ENCODE data around the gene AFAP1L2. TPM values are rescaled to one million over a fixed set of nuclear protein-coding genes. Genes with fewer than 3 reads are reported as not detected.

Gene AFAP1L2
- total RNA-seq, 2 donors from 2014 or later = 16.1 to 34.1 TPM

DNA sequence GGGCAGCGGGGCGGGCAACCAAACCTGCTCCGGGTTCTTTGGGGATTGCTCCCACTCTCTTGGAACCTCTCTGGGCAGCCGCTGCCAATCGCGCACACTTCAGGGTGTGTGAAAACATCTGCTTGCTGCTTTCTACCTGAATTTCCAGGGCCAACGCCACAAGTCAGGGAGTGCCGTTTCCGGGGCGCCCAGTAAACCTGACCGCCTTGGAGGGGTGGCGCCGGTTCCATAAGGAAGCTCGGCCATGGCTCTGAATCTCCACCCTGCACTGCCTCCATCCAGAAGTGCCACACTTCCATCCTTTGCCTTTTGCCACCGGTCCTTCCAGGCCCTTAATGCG is 679 bp upstream of the AFAP1L2 start:
- H3K27ac ChIP-seq = peak overlapping the region; percentile 75
- H3K4me1 ChIP-seq (replicated peaks) = no peaks in the 10 kb centered on the region
- WGBS = 32% methylated on average over 12 of the region's 16 CpGs
- intact Hi-C loops (cut with DNase I) = loop anchor here (10.0 kb wide), 1 partner anchor 230 kb away; the partner anchor contains the start of genes CCDC186 and TDRD1
- H3K4me3 ChIP-seq = peak overlapping the region; percentile 54 to 64
- TF ChIP-seq POLR2AphosphoS5 (IDR thresholded peaks at IDR 0.05) = no peak
- TF ChIP-seq, protein P1, sequence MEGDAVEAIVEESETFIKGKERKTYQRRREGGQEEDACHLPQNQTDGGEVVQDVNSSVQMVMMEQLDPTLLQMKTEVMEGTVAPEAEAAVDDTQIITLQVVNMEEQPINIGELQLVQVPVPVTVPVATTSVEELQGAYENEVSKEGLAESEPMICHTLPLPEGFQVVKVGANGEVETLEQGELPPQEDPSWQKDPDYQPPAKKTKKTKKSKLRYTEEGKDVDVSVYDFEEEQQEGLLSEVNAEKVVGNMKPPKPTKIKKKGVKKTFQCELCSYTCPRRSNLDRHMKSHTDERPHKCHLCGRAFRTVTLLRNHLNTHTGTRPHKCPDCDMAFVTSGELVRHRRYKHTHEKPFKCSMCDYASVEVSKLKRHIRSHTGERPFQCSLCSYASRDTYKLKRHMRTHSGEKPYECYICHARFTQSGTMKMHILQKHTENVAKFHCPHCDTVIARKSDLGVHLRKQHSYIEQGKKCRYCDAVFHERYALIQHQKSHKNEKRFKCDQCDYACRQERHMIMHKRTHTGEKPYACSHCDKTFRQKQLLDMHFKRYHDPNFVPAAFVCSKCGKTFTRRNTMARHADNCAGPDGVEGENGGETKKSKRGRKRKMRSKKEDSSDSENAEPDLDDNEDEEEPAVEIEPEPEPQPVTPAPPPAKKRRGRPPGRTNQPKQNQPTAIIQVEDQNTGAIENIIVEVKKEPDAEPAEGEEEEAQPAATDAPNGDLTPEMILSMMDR (IDR thresholded peaks at IDR 0.05) = no peak
- TF ChIP-seq POLR2A (IDR thresholded peaks at IDR 0.05) = no peak
- no peak for DNase-seq (ENCODE audit: low spot score)
- no peaks in the 10 kb centered on the region for H3K27me3 ChIP-seq (replicated peaks; ENCODE audit: insufficient read depth)
- no peaks in the 10 kb centered on the region for H3K9me3 ChIP-seq
- no peaks in the 10 kb centered on the region for H3K36me3 ChIP-seq

DNA sequence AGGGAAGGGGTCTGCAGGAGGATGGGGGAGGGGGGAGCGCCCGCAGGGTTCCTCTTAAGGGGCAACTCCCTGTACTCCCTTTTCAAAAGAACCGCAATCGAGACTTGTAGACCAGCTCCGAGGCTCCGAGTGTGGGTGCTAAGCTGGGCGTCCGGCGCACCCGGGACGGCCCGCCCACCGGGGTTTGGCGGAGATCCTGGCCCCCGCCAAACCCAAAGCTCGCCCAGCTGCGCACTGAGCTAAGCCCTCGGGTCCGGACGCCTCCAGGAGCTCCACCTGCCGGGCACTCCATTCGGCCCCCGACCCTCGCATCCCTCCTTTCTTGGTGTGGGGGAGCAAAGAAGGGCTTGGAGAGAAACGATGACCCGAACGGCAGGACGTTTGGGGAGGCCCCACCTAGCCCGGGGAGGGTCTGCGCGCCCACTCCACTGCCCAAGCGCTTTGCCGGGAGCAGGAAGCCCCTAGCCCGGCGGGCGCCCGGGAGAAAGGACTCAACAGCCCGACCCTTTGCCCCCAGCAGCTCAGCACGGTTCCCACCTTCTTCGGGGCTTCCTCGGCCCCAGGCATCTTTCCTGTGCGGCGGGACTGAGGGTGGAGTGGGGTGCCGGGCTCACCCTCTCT is 651 bp downstream of the AFAP1L2 start:
- no peaks in the 10 kb centered on the region for H3K9me3 ChIP-seq
- H3K4me3 ChIP-seq = peak overlapping the region; percentile 54 to 64
- TF ChIP-seq POLR2AphosphoS5 (IDR thresholded peaks at IDR 0.05) = no peak
- peak; percentile 18 for TF ChIP-seq POLR2A (IDR thresholded peaks at IDR 0.05)
- TF ChIP-seq, protein P1 (IDR thresholded peaks at IDR 0.05) = peak in 2 of 4 experiments; percentile 34 to 45
- no peaks in the 10 kb centered on the region for H3K4me1 ChIP-seq (replicated peaks)
- intact Hi-C loops (cut with DNase I) = loop anchor here (5.0 to 10.0 kb wide), 3 partner anchors 46 to 229 kb away; partner anchors contain the start of genes CCDC186 and TDRD1
- DNase-seq (ENCODE audit: low spot score) = no peak
- WGBS = under 1% methylated on average over 33 of the region's 44 CpGs
- H3K27ac ChIP-seq = peak overlapping the region; percentile 75
- no peaks in the 10 kb centered on the region for H3K27me3 ChIP-seq (replicated peaks; ENCODE audit: insufficient read depth)
- H3K36me3 ChIP-seq = no peaks in the 10 kb centered on the region

DNA sequence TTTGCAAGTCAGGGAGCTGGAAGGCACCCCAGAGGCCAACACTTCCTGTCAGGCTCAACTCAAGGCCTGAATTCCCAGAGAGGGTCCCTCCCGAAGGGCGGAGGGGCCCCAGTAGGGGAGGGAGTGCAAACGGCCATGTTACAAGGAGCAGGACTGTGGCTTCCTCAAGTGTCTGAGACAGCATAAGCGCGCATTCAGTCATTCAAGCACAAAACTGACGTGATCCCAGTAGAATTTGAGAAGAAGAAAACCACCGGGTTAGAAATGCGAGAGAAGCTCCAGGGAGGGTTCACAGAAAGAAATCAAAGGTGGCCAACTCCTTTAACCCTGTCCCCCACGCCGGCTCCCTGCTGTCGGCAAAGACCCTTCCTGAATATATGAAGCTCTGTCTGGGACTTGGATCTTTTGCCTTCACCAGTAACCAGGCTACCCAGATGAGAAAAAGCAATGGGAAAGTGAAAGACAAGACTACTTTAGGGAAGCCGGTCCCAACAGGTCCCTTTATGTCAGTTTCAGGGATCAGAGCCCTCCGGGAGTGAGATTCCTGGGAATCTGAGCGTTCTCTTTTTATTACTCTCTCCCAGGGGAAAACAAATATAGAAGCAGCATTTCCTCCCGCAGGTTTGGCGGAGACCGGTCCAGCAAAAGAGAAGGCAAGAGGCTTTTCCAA is 1.3 kb downstream of the AFAP1L2 start:
- WGBS = 17% methylated on average over 17 of the region's 17 CpGs
- no peak for DNase-seq (ENCODE audit: low spot score)
- intact Hi-C loops (cut with DNase I) = loop anchor here (5.0 to 10.0 kb wide), 3 partner anchors 46 to 228 kb away; partner anchors contain the start of genes CCDC186 and TDRD1
- Histone ChIP-seq H3K4me3 (peak overlapping the region; percentile 54 to 64), H3K36me3 (no peaks in the 10 kb centered on the region), H3K9me3 (no peaks in the 10 kb centered on the region), H3K4me1 (replicated peaks) (no peaks in the 10 kb centered on the region), H3K27me3 (replicated peaks; ENCODE audit: insufficient read depth) (no peaks in the 10 kb centered on the region), H3K27ac (peak overlapping the region; percentile 75)
- TF ChIP-seq, protein P1 (IDR thresholded peaks at IDR 0.05) = no peak
- TF ChIP-seq POLR2AphosphoS5 (IDR thresholded peaks at IDR 0.05) (no peak), POLR2A (IDR thresholded peaks at IDR 0.05) (no peak)

DNA sequence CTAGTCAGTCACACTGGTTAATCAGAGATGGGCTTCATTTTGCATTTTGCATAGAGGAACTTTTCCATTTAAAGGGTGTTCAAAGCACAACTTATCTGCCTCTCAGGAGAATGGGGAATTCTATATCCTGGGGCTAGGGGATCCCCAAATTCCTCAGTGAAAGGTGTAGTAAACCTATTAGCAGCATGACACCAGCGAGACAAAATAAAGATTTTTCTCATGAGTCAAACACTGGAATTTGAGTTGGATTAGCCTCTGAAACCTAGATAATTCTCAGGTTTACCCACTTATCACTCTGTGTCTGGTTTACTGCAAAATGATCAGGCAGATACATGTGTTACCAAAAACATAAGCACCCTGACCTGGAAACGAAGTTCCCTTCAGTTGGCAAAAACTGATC is 2.1 kb downstream of the AFAP1L2 start:
- TF ChIP-seq POLR2AphosphoS5 (IDR thresholded peaks at IDR 0.05) = no peak
- TF ChIP-seq POLR2A (IDR thresholded peaks at IDR 0.05) = no peak
- no peak for DNase-seq (ENCODE audit: low spot score)
- no peaks in the 10 kb centered on the region for H3K9me3 ChIP-seq
- H3K36me3 ChIP-seq = no peaks in the 10 kb centered on the region
- no peaks in the 10 kb centered on the region for H3K27me3 ChIP-seq (replicated peaks; ENCODE audit: insufficient read depth)
- H3K27ac ChIP-seq = peak overlapping the region in 1 of 2 donors; percentile 21
- intact Hi-C loops (cut with DNase I) = loop anchor here (5.0 to 10.0 kb wide), 3 partner anchors 45 to 227 kb away; partner anchors contain the start of genes CCDC186 and TDRD1
- no peak overlapping the region for H3K4me3 ChIP-seq
- H3K4me1 ChIP-seq (replicated peaks) = no peaks in the 10 kb centered on the region
- 42% methylated on average over 2 of the region's 2 CpGs for WGBS

DNA sequence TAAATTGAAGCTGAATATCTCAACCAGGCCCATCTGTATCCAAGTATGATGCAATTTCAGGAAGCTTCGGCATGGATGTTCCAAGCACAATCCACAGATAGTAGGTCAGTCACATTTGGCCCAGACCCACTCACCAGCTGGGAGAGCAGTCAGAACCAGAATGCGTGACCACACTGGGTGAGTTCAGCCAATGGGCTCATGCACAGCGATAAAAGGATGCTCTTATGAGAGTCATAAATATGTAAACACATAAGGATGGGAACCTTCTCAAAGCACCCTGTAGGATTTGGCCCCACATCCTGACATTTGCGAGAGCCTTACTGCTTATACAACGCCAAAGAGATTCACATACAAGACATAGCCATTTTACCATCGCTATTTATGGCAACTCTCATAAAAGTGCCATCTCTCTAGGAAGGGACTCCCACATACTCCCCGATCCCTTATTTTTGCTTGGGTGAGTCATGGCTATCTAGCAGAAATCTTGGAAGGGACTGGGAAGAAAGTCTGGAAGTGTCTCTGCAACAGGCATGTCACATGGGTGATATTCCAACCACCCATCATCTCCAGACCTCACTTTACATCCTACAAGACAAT is 3.0 kb downstream of the AFAP1L2 start:
- peak; percentile 22 for TF ChIP-seq POLR2AphosphoS5 (IDR thresholded peaks at IDR 0.05)
- TF ChIP-seq POLR2A (IDR thresholded peaks at IDR 0.05) = no peak
- H3K4me1 ChIP-seq (replicated peaks) = no peaks in the 10 kb centered on the region
- no peaks in the 10 kb centered on the region for H3K27me3 ChIP-seq (replicated peaks; ENCODE audit: insufficient read depth)
- 50% methylated on average over 7 of the region's 7 CpGs for WGBS
- H3K9me3 ChIP-seq = no peaks in the 10 kb centered on the region
- H3K27ac ChIP-seq = peak overlapping the region in 1 of 2 donors; percentile 2
- no peak overlapping the region for H3K4me3 ChIP-seq
- intact Hi-C loops (cut with DNase I) = loop anchor here (5.0 to 10.0 kb wide), 3 partner anchors 44 to 226 kb away; partner anchors contain the start of genes CCDC186 and TDRD1
- no peaks in the 10 kb centered on the region for H3K36me3 ChIP-seq
- no peak for DNase-seq (ENCODE audit: low spot score)

Measured in prostate gland (tissue), 2 donors.